Thoracic aorta (tissue), 2 donors: Measurements from ENCODE around the gene HMGN2. TPM values are rescaled to one million over a fixed set of nuclear protein-coding genes. Genes with fewer than 3 reads are reported as not detected.
"Not testable (repeated sequence)": the region's sequence is repeated elsewhere in the genome, so short reads cannot be mapped to it uniquely, and the experiment has no call there.

Source experiments
- ATAC-seq: fragments of 150-250 bp; one replicate; pipeline ENCODE4 v1.8.0; 2017; ENCODE audit warnings: low read depth; ENCODE audit not compliant: insufficient number of reproducible peaks, low FRiP score
- DNase-seq: peaks from one replicate; pipeline ENCODE4 v3.0.0-alpha.2; 2020; ENCODE audit warnings: low spot score
- H3K27ac ChIP-seq, 2 donors: fragments of 200-600 bp; sonication (generic); 1 replicate in 1 of 2; 2 replicates in 1 of 2; pipeline ENCODE4 v1.5.1; 2016; ENCODE audit warnings: mild to moderate bottlenecking in 2 of 2, moderate library complexity in 2 of 2
- H3K27me3 ChIP-seq: fragments of 200-600 bp; sonication (generic); replicated peaks from 2 replicates; pipeline ENCODE4 v1.6.0; 2016; ENCODE audit warnings: mild to moderate bottlenecking; ENCODE audit not compliant: insufficient read depth
- H3K36me3 ChIP-seq: fragments of 200-600 bp; sonication (generic); one replicate; pipeline ENCODE4 v1.5.1; 2016
- H3K4me1 ChIP-seq, 2 donors: fragments of 200-600 bp; sonication (generic); 1 replicate in 1 of 2; 2 replicates in 1 of 2; pipeline versions ENCODE4 v1.5.1 to v1.6.0; 2016; ENCODE audit warnings: low read depth in 2 of 2, mild to moderate bottlenecking in 1 of 2; ENCODE audit not compliant: control insufficient read depth in 1 of 2
- H3K4me3 ChIP-seq: fragments of 200-600 bp; sonication (generic); 2 replicates; pipeline ENCODE4 v1.5.1; 2016; ENCODE audit warnings: mild to moderate bottlenecking
- H3K9me3 ChIP-seq: fragments of 200-600 bp; sonication (generic); 2 replicates; pipeline ENCODE4 v1.5.1; 2016
- total RNA-seq, 2 donors: library from RNA; depleted of rRNA; stranded (reverse); fragments of >200 nt; gene quantifications; one replicate each; pipeline versions ENCODE4 v1.1.0 to v1.2.3, GENCODE V29; 2016
- TF ChIP-seq, protein P1 (sequence below): fragments of 200-600 bp; sonication (generic); IDR thresholded peaks from one replicate; pipeline ENCODE4 v1.5.1; 2019; ENCODE audit warnings: antibody characterized with exemption

The HMGN2 gene
- total RNA-seq, 2 donors from 2014 or later = 145 to 187 TPM

DNA sequence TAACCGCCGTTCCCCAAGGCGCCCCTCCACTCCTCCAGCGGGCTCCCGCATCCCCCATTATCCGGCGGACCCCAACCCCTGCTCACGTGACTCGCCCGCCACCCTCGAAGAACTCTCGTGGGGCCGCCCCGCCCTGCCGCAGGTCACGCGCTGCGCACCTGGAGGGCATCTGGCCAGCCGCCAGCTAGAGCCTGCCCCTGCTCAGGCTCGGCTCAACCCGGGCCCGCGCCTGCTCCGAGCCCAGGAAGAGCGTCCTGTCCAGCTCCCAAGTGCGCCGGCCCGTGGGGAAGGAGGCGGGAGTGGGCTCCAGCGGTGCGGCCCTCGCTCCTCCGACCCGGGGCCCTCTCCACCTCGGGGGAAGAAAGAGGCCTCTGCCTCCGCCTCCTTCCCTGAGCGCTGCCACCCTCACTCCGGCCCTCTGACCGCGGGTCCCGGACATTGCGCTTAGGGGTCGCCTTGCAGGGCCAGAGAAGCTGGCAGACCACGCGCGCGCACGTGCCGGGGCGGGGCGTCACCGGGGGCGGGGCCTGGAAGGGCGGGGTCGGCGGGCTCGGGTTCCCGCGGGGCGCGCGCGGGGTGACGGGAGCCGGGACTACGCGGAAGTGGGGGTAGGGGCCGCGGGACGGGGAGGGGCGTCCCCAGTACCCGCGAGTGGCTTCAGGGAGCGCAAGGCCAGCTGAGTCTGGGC is 28.4 kb downstream of the HMGN2 start:
- Histone ChIP-seq H3K9me3 (no peaks in the 10 kb centered on the region), H3K27me3 (no peaks in the 10 kb centered on the region), H3K4me3 (peak overlapping the region; percentile 88), H3K36me3 (no peaks in the 10 kb centered on the region), H3K27ac (peak overlapping the region; percentile 79 to 82), H3K4me1 (peaks cover 0 to 16% of the 10 kb centered on the region in 2 donors)
- TF ChIP-seq, protein P1, sequence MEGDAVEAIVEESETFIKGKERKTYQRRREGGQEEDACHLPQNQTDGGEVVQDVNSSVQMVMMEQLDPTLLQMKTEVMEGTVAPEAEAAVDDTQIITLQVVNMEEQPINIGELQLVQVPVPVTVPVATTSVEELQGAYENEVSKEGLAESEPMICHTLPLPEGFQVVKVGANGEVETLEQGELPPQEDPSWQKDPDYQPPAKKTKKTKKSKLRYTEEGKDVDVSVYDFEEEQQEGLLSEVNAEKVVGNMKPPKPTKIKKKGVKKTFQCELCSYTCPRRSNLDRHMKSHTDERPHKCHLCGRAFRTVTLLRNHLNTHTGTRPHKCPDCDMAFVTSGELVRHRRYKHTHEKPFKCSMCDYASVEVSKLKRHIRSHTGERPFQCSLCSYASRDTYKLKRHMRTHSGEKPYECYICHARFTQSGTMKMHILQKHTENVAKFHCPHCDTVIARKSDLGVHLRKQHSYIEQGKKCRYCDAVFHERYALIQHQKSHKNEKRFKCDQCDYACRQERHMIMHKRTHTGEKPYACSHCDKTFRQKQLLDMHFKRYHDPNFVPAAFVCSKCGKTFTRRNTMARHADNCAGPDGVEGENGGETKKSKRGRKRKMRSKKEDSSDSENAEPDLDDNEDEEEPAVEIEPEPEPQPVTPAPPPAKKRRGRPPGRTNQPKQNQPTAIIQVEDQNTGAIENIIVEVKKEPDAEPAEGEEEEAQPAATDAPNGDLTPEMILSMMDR = no peak
- DNase-seq (peak; percentile 38), ATAC-seq (peak; percentile 84)

DNA sequence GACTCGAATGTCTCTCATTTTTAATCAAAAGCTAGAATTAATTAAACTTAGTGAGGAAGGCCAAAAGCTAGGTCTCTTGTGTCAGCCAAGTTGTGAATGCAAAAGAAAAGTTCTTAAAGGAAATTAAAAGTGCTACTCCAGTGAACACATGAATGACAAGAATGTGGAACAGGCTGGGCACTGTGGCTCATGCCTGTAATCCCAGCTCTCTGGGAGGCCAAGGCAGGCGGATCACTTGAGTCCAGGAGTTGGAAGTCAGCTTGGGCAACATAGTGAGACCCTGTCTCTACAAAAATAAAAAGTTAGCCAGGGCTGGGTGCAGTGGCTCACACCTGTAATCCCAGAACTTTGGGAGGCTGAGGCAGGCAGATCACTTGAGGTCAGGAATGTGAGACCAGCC is 38.5 kb downstream of the HMGN2 start:
- H3K9me3 ChIP-seq, H3K36me3 ChIP-seq, DNase-seq, H3K27ac ChIP-seq, H3K4me3 ChIP-seq, H3K4me1 ChIP-seq, ATAC-seq, H3K27me3 ChIP-seq: not testable (repeated sequence)

DNA sequence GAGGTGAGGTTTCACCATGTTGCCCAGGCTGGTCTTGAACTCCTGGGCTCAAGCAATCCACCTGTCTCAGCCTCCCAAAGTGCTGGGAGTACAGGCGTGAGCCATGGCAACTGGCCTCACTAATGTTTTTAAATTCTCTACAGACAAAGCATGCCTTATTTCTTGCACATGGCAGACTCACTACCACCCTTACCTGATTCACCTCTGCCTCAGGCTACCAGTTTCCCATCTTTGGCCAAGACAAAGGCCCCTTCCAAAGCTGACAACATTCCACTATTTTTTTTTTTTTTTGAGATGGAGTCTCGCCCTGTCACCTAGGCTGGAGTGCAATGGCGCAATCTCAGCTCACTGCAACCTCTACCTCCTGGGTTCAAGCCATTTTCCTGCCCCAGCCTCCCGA is 43.6 kb downstream of the HMGN2 start:
- not testable (repeated sequence) for H3K9me3 ChIP-seq, ATAC-seq, H3K4me3 ChIP-seq, H3K27me3 ChIP-seq, H3K27ac ChIP-seq, H3K4me1 ChIP-seq, H3K36me3 ChIP-seq, DNase-seq

DNA sequence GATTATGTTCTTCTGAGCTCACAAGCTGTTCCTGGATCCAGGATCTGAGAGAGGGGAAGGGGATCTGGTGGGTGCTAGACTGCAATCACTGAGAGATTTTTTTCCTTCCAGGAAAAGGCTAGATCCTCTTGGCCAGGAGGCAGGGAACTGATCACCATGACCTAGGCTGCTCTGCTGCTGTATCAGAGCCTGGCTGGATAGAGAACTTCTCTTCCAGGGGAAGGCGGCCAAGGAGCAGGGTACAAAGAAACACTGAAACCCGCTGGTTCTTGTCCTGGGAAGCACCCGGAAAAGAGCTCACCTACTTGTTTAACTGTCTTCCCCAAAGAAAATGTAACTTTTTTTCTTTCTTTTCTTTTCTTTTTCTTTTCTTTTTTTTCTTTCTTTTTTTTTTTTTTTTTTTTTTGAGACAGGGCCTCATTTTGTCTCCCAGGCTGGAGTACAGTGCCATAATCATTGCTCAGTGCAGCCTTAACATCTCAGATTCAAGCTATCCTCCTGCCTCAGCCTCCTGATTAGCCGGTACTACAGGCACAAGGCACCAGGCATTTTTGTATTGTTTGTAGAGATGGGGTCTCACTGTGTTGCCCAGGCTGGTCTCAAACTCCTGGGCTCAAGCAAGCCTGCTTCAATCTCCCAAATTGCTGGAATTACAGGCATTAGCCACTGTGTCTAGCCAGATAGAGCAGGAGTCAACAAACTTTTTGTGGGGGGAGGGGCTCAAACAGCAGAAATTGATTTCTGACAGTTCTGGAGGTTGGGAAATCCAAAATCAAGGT is 44.9 kb downstream of the HMGN2 start:
- ATAC-seq = no peak
- Histone ChIP-seq H3K36me3 (no peaks in the 10 kb centered on the region), H3K27me3 (no peaks in the 10 kb centered on the region), H3K27ac (no peak overlapping the region), H3K4me1 (no peaks in the 10 kb centered on the region), H3K4me3 (no peak overlapping the region), H3K9me3 (no peaks in the 10 kb centered on the region)
- no peak for DNase-seq
- TF ChIP-seq, protein P1 = no peak

DNA sequence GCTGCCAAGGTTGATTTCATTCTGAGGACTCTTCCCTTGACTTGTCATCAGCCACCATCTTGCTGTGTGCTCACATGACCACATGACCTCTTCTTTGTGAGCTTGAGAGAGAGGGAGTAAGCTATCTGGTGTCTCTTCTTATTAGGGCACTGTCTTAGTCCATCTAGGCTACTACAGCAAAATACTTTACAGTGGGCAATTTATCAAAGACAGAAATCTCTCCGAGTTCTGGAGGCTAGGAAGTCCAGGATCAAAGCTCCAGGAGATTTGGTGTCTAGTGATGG is 45.5 kb downstream of the HMGN2 start:
- Histone ChIP-seq H3K4me3 (no peak overlapping the region), H3K36me3 (no peaks in the 10 kb centered on the region), H3K27ac (no peak overlapping the region), H3K27me3 (no peaks in the 10 kb centered on the region), H3K9me3 (no peaks in the 10 kb centered on the region), H3K4me1 (no peaks in the 10 kb centered on the region)
- TF ChIP-seq, protein P1 = no peak
- ATAC-seq = no peak
- DNase-seq = no peak

DNA sequence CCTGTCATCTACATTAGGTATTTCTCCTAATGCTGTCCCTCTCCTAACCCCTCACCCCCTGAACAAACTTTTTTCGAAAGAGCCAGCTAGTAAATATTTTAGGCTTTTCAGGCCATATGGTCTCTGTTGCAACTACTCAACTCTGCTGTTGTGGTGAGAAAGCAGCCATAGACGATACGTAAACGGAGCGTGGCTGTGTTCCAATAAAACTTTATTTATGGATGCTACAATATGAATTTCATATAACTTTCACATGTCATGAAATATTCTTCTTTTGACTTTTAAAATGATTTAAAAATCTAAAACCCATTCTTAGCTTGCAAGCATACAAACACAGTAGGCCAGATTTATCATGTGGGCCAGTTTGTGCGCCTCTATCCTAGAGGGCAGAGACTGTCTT is 46.1 kb downstream of the HMGN2 start:
- H3K27ac ChIP-seq = no peak overlapping the region
- no peaks in the 10 kb centered on the region for H3K27me3 ChIP-seq
- no peak for DNase-seq
- H3K9me3 ChIP-seq = no peaks in the 10 kb centered on the region
- H3K4me3 ChIP-seq = no peak overlapping the region
- H3K4me1 ChIP-seq = no peaks in the 10 kb centered on the region
- TF ChIP-seq, protein P1 = no peak
- no peaks in the 10 kb centered on the region for H3K36me3 ChIP-seq
- ATAC-seq = no peak
